ENCODE measurements around the gene SH3RF3.

The SH3RF3 gene

DNA sequence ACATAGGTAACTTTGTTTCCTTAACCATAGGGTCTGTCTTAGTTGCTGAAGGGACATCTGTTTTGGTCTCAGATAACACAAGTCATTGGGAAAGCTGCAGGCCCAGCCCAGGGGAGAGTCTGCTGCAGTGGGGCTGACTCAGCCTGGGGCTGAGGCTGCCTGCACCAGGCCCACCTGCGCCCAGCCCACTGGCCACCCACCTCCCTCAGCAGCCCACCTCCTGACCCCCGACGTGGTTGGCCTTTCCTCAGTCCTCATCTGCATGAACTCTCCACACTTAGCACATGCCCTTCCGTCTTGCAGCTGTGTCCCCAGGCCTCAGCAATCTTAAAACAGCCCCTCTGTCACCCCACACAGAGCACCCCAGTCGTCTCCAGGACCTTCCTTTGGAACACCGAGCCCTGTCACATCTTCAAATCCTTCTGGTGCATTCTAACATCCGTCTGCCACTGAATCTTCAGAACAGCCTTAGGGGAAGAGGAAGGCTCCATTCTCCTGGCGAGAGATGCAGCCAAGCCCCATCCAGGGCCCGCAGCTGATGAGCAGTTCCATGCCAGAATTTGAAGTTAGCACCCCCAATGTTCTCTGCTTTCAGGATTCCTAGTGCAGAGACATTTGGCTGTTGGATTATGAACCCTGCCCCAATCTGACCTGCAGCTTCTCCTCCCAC is 253.4 kb downstream of the SH3RF3 start:
- no peak for DNase-seq (ENCODE audit: extremely low read depth, low read depth)

DNA sequence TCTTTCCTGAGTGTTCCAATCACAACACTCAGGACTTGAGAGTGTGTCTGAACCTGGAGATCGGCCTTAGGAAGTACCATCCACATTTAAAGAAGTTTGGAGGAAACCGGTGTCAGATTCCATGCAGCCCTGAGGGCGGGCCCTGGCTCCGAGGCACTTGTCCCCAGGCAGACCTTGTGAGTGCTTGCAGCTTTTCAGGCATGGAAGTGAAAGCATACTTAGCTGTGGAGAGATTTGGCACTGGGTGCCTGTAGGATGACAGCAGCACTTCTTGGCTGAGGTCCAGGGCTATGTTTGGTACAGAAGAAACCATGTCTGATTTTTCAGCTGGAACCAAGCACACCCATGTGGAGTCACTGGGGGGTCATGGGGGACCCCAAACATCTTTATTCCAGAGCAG is 253.9 kb downstream of the SH3RF3 start:
- peak; percentile 45 for DNase-seq (ENCODE audit: extremely low read depth, low read depth)
- TF ChIP-seq, protein P1, sequence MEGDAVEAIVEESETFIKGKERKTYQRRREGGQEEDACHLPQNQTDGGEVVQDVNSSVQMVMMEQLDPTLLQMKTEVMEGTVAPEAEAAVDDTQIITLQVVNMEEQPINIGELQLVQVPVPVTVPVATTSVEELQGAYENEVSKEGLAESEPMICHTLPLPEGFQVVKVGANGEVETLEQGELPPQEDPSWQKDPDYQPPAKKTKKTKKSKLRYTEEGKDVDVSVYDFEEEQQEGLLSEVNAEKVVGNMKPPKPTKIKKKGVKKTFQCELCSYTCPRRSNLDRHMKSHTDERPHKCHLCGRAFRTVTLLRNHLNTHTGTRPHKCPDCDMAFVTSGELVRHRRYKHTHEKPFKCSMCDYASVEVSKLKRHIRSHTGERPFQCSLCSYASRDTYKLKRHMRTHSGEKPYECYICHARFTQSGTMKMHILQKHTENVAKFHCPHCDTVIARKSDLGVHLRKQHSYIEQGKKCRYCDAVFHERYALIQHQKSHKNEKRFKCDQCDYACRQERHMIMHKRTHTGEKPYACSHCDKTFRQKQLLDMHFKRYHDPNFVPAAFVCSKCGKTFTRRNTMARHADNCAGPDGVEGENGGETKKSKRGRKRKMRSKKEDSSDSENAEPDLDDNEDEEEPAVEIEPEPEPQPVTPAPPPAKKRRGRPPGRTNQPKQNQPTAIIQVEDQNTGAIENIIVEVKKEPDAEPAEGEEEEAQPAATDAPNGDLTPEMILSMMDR (IDR thresholded peaks at IDR 0.05; ENCODE audit: low read depth, low read length): no peak

More for the DNA sequence above, 253.4 kb downstream of the SH3RF3 start:
- TF ChIP-seq, protein P1 (IDR thresholded peaks at IDR 0.05; ENCODE audit: low read depth, low read length): no peak

DNA sequence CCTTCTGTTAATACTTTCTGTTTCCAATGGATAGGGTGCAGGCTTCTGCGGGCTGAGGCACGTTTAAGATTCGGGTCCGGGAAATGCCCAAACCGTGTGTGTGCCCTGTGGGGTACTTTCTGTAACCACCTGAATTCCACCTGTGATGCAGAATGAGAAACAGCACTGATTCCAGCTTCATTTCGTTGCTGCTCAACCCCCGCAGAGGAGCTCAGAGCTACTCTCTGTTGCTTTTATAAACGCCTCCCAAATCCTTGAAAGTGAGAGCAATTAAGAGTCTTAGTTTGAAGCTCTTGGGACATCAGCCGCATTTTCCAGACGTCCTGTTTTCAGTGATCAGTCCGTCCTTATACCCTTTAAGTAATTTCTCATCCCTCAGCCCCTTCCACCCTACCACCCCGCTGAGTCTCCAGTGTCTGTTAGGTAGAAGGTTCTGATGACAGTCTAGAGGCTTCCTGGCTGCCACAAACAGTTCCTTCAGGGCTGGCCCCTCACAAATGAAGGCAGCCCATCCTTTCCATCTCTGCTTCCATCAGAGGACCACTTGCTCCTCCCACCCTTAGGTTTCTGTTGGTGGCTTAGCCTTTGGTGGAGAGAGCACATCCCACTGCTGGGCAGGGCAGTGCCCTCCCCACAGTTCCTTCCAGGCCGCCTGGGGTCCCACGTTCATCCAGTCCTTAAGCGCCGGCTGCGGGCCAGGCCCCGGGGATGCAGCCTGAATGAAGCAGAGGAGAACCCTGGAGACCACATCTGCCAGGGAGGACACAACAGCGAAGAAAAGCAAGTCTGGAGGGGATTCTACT is 254.7 kb downstream of the SH3RF3 start:
- TF ChIP-seq, protein P1 (IDR thresholded peaks at IDR 0.05; ENCODE audit: low read depth, low read length): no peak
- DNase-seq (ENCODE audit: extremely low read depth, low read depth): no peak

DNA sequence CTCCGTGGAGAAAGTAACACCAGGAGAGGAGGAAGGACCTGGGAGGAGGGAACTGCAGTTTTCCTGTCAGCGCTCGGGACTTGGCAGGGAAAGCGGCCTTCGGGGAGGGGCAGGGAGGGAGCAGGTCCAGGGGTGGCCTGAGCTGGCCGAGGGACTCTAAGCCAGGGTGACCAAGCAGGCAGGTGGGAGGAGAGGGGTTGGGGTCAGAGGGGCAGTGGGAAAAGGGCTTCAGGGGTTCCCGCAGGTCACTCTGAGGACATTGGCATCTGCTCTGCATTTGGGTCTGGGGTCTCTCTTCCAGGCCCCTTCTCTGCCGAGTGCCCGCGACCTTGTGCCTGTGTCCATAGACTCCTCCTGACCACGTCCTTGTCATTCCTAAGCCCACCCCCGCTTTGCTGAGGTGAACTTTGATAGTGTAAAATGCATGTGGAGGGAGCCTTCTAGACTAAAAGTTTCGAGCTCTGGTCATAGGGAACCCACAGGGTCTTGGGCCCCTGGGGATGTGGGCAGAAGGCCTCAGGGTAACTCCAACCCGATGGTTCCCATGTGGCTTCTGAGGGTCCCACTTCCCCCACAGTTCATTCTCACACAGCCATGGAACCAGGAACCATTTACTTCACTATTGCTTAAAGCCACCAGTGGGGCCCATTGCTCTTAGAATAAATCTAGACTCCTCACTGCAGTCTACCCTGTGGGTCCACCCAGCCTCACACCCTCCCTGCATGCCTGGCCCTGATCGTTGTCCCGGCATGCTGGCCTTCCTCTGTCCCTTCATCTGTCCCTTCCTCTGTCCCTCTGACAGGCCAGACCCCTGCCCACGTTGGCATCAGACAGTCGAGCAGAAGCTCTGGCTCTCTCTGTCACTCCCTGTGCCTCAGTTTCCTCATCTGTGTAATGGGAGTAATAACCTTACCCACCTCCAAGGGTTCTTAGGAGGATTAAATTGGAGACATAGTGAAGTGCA is 255.6 kb downstream of the SH3RF3 start:
- DNase-seq (ENCODE audit: extremely low read depth, low read depth): no peak
- TF ChIP-seq, protein P1 (IDR thresholded peaks at IDR 0.05; ENCODE audit: low read depth, low read length): no peak

DNA sequence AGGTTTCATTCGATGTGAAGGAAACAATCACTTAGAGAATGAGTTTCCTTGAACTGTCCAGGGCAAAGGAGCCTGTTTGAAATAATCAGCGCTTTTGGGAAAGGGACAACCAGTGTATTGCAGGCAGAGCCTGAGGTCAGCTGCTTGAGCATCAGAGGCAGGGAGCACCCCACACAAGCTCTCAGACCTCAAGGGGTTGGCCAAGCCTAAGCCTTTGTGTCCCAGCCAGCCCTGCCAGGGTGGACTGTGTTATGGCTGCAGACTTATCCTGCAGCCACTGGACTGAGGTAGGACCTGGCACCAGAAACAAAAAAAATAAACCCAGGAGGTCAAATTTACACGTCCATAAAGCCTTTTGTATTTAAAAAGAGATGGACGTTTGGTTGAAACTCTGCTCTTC is 256.5 kb downstream of the SH3RF3 start:
- DNase-seq (ENCODE audit: extremely low read depth, low read depth): no peak
- TF ChIP-seq, protein P1 (IDR thresholded peaks at IDR 0.05; ENCODE audit: low read depth, low read length): no peak

DNA sequence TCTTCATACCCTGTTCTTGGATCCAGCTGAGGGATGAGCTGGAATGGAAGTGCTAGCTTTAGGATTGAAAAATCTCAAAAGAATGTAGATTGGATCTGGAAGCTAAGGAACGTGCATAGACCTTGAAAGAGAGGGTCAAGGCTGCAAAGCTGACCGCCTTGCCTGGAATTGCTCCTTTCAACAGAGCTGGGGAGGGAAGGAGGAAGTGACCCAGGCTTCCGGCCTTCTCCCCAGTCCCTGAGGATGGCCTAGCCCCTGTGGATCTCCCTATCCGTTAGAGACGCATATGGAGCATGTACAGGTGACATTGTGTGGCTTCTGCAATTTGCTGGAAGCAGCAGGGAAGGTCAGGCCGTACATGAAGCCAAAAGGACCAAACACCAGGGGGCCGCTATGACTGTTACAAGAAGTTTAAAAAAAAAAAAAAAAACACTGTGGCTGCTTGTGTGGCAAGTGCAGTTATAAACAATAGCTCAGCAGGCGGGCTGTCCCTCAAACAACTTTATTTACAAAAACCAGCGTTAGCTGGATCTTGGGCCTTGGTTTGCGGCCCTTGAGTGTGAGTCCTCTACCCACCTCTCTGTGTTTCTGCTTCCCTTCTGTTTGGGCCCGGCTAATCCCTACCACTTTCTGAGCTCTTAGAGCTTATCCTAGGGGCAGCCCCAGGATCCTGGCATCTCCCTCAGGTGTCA is 257.1 kb downstream of the SH3RF3 start:
- DNase-seq (ENCODE audit: extremely low read depth, low read depth): no peak
- TF ChIP-seq, protein P1 (IDR thresholded peaks at IDR 0.05; ENCODE audit: low read depth, low read length): no peak

All from AG09319 (cell line).